Measurements from ENCODE around the gene NELFB.
"Not testable (repeated sequence)": the region's sequence is repeated elsewhere in the genome, so short reads cannot be mapped to it uniquely, and the experiment has no call there.

DNA sequence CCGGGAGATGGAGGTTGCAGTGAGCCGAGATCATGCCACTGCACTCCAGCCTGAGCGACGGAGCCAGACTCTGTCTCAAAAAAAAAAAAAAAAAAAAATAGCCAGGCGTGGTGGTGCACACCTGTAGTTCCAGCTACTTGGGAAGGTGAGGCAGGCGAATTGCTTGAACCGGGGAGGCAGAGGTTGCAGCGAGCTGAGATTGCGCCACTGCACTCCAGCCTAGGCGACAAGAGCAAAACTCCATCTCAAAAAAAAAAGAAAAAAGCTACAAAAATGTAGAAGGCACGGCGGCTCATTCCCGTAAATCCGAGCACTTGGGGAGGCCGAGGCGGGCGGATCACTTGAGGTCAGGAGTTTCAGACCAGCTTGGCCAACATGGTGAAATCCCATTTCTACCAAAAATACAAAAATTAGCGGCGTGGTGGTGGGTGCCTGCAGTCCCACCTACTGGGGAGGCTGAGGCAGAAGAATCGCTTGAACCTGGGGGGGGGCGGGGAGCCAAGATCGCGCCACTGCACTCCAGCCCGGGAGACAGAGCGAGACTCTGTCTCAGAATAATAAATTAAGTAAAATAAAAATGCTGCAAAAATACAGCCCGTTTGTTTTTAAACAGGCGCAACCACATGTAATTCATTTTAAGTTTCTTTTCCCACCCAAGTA is 15.5 kb upstream of the NELFB start:
- TF ChIP-seq, protein P1, sequence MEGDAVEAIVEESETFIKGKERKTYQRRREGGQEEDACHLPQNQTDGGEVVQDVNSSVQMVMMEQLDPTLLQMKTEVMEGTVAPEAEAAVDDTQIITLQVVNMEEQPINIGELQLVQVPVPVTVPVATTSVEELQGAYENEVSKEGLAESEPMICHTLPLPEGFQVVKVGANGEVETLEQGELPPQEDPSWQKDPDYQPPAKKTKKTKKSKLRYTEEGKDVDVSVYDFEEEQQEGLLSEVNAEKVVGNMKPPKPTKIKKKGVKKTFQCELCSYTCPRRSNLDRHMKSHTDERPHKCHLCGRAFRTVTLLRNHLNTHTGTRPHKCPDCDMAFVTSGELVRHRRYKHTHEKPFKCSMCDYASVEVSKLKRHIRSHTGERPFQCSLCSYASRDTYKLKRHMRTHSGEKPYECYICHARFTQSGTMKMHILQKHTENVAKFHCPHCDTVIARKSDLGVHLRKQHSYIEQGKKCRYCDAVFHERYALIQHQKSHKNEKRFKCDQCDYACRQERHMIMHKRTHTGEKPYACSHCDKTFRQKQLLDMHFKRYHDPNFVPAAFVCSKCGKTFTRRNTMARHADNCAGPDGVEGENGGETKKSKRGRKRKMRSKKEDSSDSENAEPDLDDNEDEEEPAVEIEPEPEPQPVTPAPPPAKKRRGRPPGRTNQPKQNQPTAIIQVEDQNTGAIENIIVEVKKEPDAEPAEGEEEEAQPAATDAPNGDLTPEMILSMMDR (conservative IDR thresholded peaks at IDR 0.05; ENCODE audit: low read depth, low read length) = not testable (repeated sequence)
- TF ChIP-seq EZH2 (IDR thresholded peaks at IDR 0.05; ENCODE audit: borderline replicate concordance, low read depth, low read length, poor library complexity, severe bottlenecking) = not testable (repeated sequence)
